ENCODE data around the gene MAT2A.
"Not testable (repeated sequence)": the region's sequence is repeated elsewhere in the genome, so short reads cannot be mapped to it uniquely, and the experiment has no call there.

Gene MAT2A

GRCh38 chr2:85588236-85588635, 49.3 kb downstream of the MAT2A start:
- Histone ChIP-seq H3K27ac (no peak overlapping the region), H3K36me3 (replicated peaks) (no peaks in the 10 kb centered on the region), H3K27me3 (replicated peaks) (no peaks in the 10 kb centered on the region), H3K4me3 (ENCODE audit: low read depth, low read length) (no peak overlapping the region)
- in situ Hi-C loops (cut with HindIII; ENCODE audit: low pct_ligation_motif_present, low sequenced_read_pairs) = no loop called here
- TF ChIP-seq, protein P1, sequence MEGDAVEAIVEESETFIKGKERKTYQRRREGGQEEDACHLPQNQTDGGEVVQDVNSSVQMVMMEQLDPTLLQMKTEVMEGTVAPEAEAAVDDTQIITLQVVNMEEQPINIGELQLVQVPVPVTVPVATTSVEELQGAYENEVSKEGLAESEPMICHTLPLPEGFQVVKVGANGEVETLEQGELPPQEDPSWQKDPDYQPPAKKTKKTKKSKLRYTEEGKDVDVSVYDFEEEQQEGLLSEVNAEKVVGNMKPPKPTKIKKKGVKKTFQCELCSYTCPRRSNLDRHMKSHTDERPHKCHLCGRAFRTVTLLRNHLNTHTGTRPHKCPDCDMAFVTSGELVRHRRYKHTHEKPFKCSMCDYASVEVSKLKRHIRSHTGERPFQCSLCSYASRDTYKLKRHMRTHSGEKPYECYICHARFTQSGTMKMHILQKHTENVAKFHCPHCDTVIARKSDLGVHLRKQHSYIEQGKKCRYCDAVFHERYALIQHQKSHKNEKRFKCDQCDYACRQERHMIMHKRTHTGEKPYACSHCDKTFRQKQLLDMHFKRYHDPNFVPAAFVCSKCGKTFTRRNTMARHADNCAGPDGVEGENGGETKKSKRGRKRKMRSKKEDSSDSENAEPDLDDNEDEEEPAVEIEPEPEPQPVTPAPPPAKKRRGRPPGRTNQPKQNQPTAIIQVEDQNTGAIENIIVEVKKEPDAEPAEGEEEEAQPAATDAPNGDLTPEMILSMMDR (IDR thresholded peaks at IDR 0.05; ENCODE audit: low read depth, low read length, missing control alignments) = no peak
- DNase-seq = no peak

DNA sequence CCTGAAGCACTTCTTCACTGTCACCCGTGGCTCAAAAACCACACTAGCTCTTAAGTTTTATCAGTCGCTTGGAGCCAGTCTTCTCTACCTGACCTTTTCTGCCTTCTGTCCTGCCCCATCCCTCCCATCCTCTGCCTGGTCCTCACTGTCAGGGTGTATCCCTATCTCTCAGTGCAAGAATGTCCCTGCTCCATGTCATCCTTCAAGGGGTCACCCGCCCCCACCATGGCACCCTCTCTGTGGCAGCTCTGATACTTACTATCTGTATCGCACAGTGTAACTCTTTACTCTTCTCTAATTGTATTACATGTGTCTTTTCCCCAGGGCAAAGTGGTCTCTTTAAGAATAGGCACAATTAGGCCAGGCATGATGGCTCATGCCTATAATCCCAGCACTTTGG, 49.7 kb downstream of the MAT2A start:
- no peak overlapping the region for H3K4me3 ChIP-seq (ENCODE audit: low read depth, low read length)
- H3K27me3 ChIP-seq (replicated peaks) = no peaks in the 10 kb centered on the region
- no peak for DNase-seq
- in situ Hi-C loops (cut with HindIII; ENCODE audit: low pct_ligation_motif_present, low sequenced_read_pairs) = no loop called here
- H3K27ac ChIP-seq = no peak overlapping the region
- TF ChIP-seq, protein P1 (IDR thresholded peaks at IDR 0.05; ENCODE audit: low read depth, low read length, missing control alignments) = no peak
- H3K36me3 ChIP-seq (replicated peaks) = no peaks in the 10 kb centered on the region

DNA sequence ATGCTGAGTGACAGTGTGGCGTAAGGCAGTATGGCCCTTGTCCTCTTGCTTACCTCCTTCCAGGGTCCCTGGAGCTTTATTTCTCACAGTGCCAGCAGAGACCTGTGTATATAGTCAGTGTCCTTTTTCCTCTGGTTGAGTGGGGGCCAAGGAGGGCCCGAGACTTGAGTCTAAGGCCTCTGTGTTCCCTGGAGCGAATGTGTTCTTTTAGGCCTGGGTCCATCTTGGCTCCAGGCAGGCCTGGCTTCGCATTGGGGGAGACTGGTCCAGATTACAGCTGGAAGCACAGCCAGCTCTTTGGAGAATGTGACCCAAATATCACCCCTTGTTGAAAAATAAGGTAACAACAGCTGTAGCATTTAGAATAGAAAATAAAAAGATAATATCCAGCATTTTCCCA, 50.2 kb downstream of the MAT2A start:
- Histone ChIP-seq H3K27ac (no peak overlapping the region), H3K36me3 (replicated peaks) (no peaks in the 10 kb centered on the region), H3K27me3 (replicated peaks) (no peaks in the 10 kb centered on the region), H3K4me3 (ENCODE audit: low read depth, low read length) (no peak overlapping the region)
- TF ChIP-seq, protein P1 (IDR thresholded peaks at IDR 0.05; ENCODE audit: low read depth, low read length, missing control alignments) = no peak
- in situ Hi-C loops (cut with HindIII; ENCODE audit: low pct_ligation_motif_present, low sequenced_read_pairs) = no loop called here
- DNase-seq = no peak

- in situ Hi-C loops (cut with HindIII; ENCODE audit: low pct_ligation_motif_present, low sequenced_read_pairs) = no loop called here
- H3K4me3 ChIP-seq (ENCODE audit: low read depth, low read length) = no peak overlapping the region
- TF ChIP-seq, protein P1 (IDR thresholded peaks at IDR 0.05; ENCODE audit: low read depth, low read length, missing control alignments) = no peak
- peak; percentile 71 for DNase-seq
- no peaks in the 10 kb centered on the region for H3K27me3 ChIP-seq (replicated peaks)
- H3K36me3 ChIP-seq (replicated peaks) = no peaks in the 10 kb centered on the region
- peak overlapping the region; percentile 58 for H3K27ac ChIP-seq
Measured at GRCh38 chr2:85589982-85590791, 51.2 kb downstream of the MAT2A start.

- Histone ChIP-seq H3K36me3 (replicated peaks) (no peaks in the 10 kb centered on the region), H3K27ac (peak overlapping the region; percentile 58), H3K27me3 (replicated peaks) (no peaks in the 10 kb centered on the region), H3K4me3 (ENCODE audit: low read depth, low read length) (no peak overlapping the region)
- in situ Hi-C loops (cut with HindIII; ENCODE audit: low pct_ligation_motif_present, low sequenced_read_pairs) = no loop called here
- TF ChIP-seq, protein P1 (IDR thresholded peaks at IDR 0.05; ENCODE audit: low read depth, low read length, missing control alignments) = no peak
- DNase-seq = no peak
Measured at GRCh38 chr2:85590950-85591349, 52.0 kb downstream of the MAT2A start.

DNA sequence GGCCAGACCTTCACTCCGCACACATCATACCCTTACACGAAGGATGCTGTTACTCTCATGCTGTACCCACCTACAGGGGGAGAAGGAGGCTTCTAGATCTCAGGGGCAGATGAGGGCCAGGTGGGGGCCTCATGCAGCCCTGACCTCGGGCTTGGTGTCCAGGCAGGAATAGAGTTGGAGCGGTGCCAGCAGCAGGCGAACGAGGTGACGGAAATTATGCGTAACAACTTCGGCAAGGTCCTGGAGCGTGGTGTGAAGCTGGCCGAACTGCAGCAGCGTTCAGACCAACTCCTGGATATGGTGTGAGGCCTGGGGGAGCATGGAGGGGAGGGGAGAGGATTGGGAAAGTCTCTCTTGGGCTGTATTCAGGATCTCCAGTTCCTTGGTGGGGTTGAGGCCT, 52.6 kb downstream of the MAT2A start:
- H3K27me3 ChIP-seq (replicated peaks) = no peaks in the 10 kb centered on the region
- H3K27ac ChIP-seq = no peak overlapping the region
- in situ Hi-C loops (cut with HindIII; ENCODE audit: low pct_ligation_motif_present, low sequenced_read_pairs) = no loop called here
- TF ChIP-seq, protein P1 (IDR thresholded peaks at IDR 0.05; ENCODE audit: low read depth, low read length, missing control alignments) = no peak
- peaks cover 2% of the 10 kb centered on the region for H3K36me3 ChIP-seq (replicated peaks)
- DNase-seq = no peak
- H3K4me3 ChIP-seq (ENCODE audit: low read depth, low read length) = no peak overlapping the region

- H3K27ac ChIP-seq; H3K4me3 ChIP-seq (ENCODE audit: low read depth, low read length); in situ Hi-C loops (cut with HindIII; ENCODE audit: low pct_ligation_motif_present, low sequenced_read_pairs); H3K27me3 ChIP-seq (replicated peaks); H3K36me3 ChIP-seq (replicated peaks); DNase-seq: not testable (repeated sequence)
Measured at GRCh38 chr2:85592299-85592698, 53.3 kb downstream of the MAT2A start.

Data from brain microvascular endothelial cell (primary cell).